WTC11 (cell line): ENCODE results near the gene NNMT. TPM values are rescaled to one million over a fixed set of nuclear protein-coding genes. Genes with fewer than 3 reads are reported as not detected.

Experiments used
- ATAC-seq: fragments of 200-7000 bp; cut with Tn5 transposase; 2 replicates; pipeline ENCODE4 v1.10.0; 2021; ENCODE audit warnings: mild to moderate bottlenecking, moderate library complexity
- CTCF ChIA-PET: fragments of 300-600 bp; sonication (Branson Sonifier 250); formaldehyde crosslinking; loops from one replicate; lab custom pipeline; 2021; ENCODE audit warnings: antibody characterized with exemption; lab: Charles Lee
- POLR2A ChIA-PET: fragments of 350-600 bp; sonication (Branson Sonifier 250); formaldehyde crosslinking; loops from one replicate; lab custom pipeline; 2021; ENCODE audit warnings: antibody characterized with exemption; lab: Charles Lee
- DNase-seq: peaks from one replicate; pipeline ENCODE4 v3.0.0; 2021; ENCODE audit warnings: low spot score
- H3K27ac Mint-ChIP-seq: 2 replicates; pipeline ENCODE4 v1.8.0; 2021; ENCODE audit warnings: mixed read lengths
- H3K27me3 Mint-ChIP-seq: 2 replicates; pipeline ENCODE4 v1.8.0; 2021; ENCODE audit warnings: low read depth, mild to moderate bottlenecking, moderate library complexity, mixed read lengths
- H3K36me3 Mint-ChIP-seq: 2 replicates; pipeline ENCODE4 v1.8.0; 2021; ENCODE audit warnings: mixed read lengths
- H3K4me1 Mint-ChIP-seq: 2 replicates; pipeline ENCODE4 v1.8.0; 2022; ENCODE audit warnings: mixed read lengths
- H3K4me3 Mint-ChIP-seq: 2 replicates; pipeline ENCODE4 v1.8.0; 2021; ENCODE audit warnings: mild to moderate bottlenecking, moderate library complexity, mixed read lengths
- H3K9me3 Mint-ChIP-seq: 2 replicates; pipeline ENCODE4 v1.8.0; 2021; ENCODE audit warnings: mixed read lengths
- ATF1 ChIP-seq: sonication (generic); formaldehyde crosslinking; IDR thresholded peaks from 2 replicates; pipeline ENCODE4 v1.8.1; 2023; ENCODE audit warnings: mild to moderate bottlenecking, moderate library complexity, missing genetic modification reagents
- CBFB ChIP-seq: sonication (generic); formaldehyde crosslinking; IDR thresholded peaks from 2 replicates; pipeline ENCODE4 v1.8.1; 2022; ENCODE audit warnings: mild to moderate bottlenecking, low read depth, missing genetic modification reagents
- CREM ChIP-seq: sonication (generic); formaldehyde crosslinking; IDR thresholded peaks from 2 replicates; pipeline ENCODE4 v1.8.1; 2022; ENCODE audit warnings: mild to moderate bottlenecking, missing genetic modification reagents, moderate library complexity
- EMX1 ChIP-seq: fragments of 250-450 bp; sonication (Bioruptor Pico); IDR thresholded peaks from 2 replicates; pipeline ENCODE4 v1.8.0; 2021; ENCODE audit warnings: mild to moderate bottlenecking
- FOXK1 ChIP-seq: sonication (generic); formaldehyde crosslinking; IDR thresholded peaks from 2 replicates; pipeline ENCODE4 v1.8.0; 2022; ENCODE audit warnings: mild to moderate bottlenecking, moderate library complexity, missing genetic modification reagents
- GTF2I ChIP-seq: fragments of 250-450 bp; sonication (Bioruptor Pico); conservative IDR thresholded peaks from 2 replicates; pipeline ENCODE4 v1.4.0; 2021; ENCODE audit warnings: mild to moderate bottlenecking
- MXD4 ChIP-seq: fragments of 250-450 bp; sonication (Bioruptor Pico); IDR thresholded peaks from 2 replicates; pipeline ENCODE4 v1.8.0; 2021; ENCODE audit warnings: mild to moderate bottlenecking, moderate library complexity, borderline replicate concordance
- SOX15 ChIP-seq: fragments of 250-450 bp; sonication (Bioruptor Pico); IDR thresholded peaks from 2 replicates; pipeline ENCODE4 v1.9.0; 2021; ENCODE audit warnings: mild to moderate bottlenecking
- SP1 ChIP-seq: sonication (generic); formaldehyde crosslinking; conservative IDR thresholded peaks from 2 replicates; pipeline ENCODE4 v1.8.1; 2022; ENCODE audit warnings: missing genetic modification reagents
- TCF7 ChIP-seq: sonication (generic); formaldehyde crosslinking; IDR thresholded peaks from 2 replicates; pipeline ENCODE4 v1.8.0; 2022; ENCODE audit warnings: mild to moderate bottlenecking, low read depth, missing genetic modification reagents, moderate library complexity
- TEAD4 ChIP-seq: sonication (generic); formaldehyde crosslinking; IDR thresholded peaks from 2 replicates; pipeline ENCODE4 v1.8.0; 2022; ENCODE audit warnings: mild to moderate bottlenecking, missing genetic modification reagents
- ZBTB21 ChIP-seq: sonication (generic); formaldehyde crosslinking; IDR thresholded peaks from 2 replicates; pipeline ENCODE4 v1.8.1; 2023; ENCODE audit warnings: mild to moderate bottlenecking, missing genetic modification reagents, borderline replicate concordance
- ZNF219 ChIP-seq: sonication (generic); formaldehyde crosslinking; IDR thresholded peaks from 2 replicates; pipeline ENCODE4 v1.8.0; 2023; ENCODE audit warnings: missing genetic modification reagents, mild to moderate bottlenecking, borderline replicate concordance
- ZNF263 ChIP-seq: sonication (generic); formaldehyde crosslinking; IDR thresholded peaks from 2 replicates; pipeline ENCODE4 v1.8.1; 2022; ENCODE audit warnings: low read depth, mild to moderate bottlenecking, moderate library complexity, missing genetic modification reagents
- ZNF423 ChIP-seq: fragments of 250-450 bp; sonication (Bioruptor Pico); IDR thresholded peaks from 2 replicates; pipeline ENCODE4 v2.1.2; 2022; ENCODE audit warnings: mild to moderate bottlenecking, moderate library complexity
- total RNA-seq: library from RNA; stranded (reverse); gene quantifications from 3 replicates; pipeline ENCODE4 v1.2.3, GENCODE V29; 2021
- TF ChIP-seq, protein P1 (sequence below): sonication (generic); formaldehyde crosslinking; IDR thresholded peaks from 2 replicates; pipeline ENCODE4 v1.8.1; 2023; ENCODE audit warnings: mild to moderate bottlenecking, missing genetic modification reagents, moderate library complexity
- TF ChIP-seq, protein P2 (sequence below): sonication (generic); formaldehyde crosslinking; IDR thresholded peaks from 2 replicates; pipeline ENCODE4 v1.8.1; 2022; ENCODE audit warnings: low read depth, missing genetic modification reagents, borderline replicate concordance
- TF ChIP-seq, protein P3 (sequence below): sonication (generic); formaldehyde crosslinking; IDR thresholded peaks from 2 replicates; pipeline ENCODE4 v1.8.1; 2023; ENCODE audit warnings: mild to moderate bottlenecking, missing genetic modification reagents, moderate library complexity
- TF ChIP-seq, protein P4 (sequence below): sonication (generic); formaldehyde crosslinking; IDR thresholded peaks from 2 replicates; pipeline ENCODE4 v1.8.1; 2022; ENCODE audit warnings: missing genetic modification reagents, borderline replicate concordance
- TF ChIP-seq, protein P5 (sequence below): sonication (generic); formaldehyde crosslinking; IDR thresholded peaks from 2 replicates; pipeline ENCODE4 v1.8.1; 2023; ENCODE audit warnings: mild to moderate bottlenecking, missing genetic modification reagents
- TF ChIP-seq, protein P6 (sequence below): fragments of 250-450 bp; sonication (Bioruptor Pico); IDR thresholded peaks from 2 replicates; pipeline ENCODE4 v1.8.0; 2021; ENCODE audit warnings: mild to moderate bottlenecking

Gene NNMT
- total RNA-seq, 1 experiment from 2014 or later = 0.50 TPM

DNA sequence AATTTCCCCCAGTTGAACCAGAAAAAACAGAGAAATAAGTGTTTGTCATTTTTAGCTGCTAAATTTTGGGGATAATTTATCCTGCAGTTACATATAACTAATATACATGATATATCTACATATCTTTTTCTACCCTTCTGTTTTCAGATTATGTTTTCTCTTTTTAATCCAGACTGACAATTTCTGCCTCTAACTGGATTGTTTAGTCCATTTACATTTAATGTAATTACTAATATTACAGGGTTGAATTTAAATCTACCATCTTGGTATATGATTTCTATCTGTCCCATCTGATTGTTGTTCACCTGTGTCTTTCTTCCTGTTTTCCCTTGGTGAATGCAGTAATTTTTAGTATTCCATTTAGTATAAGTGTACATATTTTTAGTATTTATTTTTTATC, 5.7 kb downstream of the NNMT start:
- H3K4me3 Mint-ChIP-seq = no peak overlapping the region
- H3K9me3 Mint-ChIP-seq = peaks cover 34% of the 10 kb centered on the region
- CTCF ChIA-PET = no interaction called here
- peaks cover 13% of the 10 kb centered on the region for H3K36me3 Mint-ChIP-seq
- H3K27me3 Mint-ChIP-seq = no peaks in the 10 kb centered on the region
- no peaks in the 10 kb centered on the region for H3K4me1 Mint-ChIP-seq
- TF ChIP-seq SP1 (CRISPR knock-in tag) (no peak), ZNF219 (CRISPR knock-in tag) (no peak)
- ATAC-seq = no peak
- H3K27ac Mint-ChIP-seq = no peak overlapping the region
- POLR2A ChIA-PET = no interaction called here
- DNase-seq = no peak

GRCh38 chr11:114302663-114303062, 6.5 kb downstream of the NNMT start:
- no peak overlapping the region for H3K4me3 Mint-ChIP-seq
- H3K9me3 Mint-ChIP-seq = peaks cover 34% of the 10 kb centered on the region
- H3K4me1 Mint-ChIP-seq = peaks cover under 1% of the 10 kb centered on the region; the same call in 1 of the 2 replicates
- peaks cover 13% of the 10 kb centered on the region for H3K36me3 Mint-ChIP-seq
- no peak overlapping the region for H3K27ac Mint-ChIP-seq
- TF ChIP-seq MXD4 (CRISPR knock-in tag) (no peak), CBFB (no peak), FOXK1 (CRISPR knock-in tag) (no peak), ZBTB21 (CRISPR knock-in tag) (no peak), ATF1 (no peak), TCF7 (CRISPR knock-in tag) (no peak), SOX15 (no peak), ZNF423 (no peak), ZNF263 (no peak), GTF2I (no peak), CREM (no peak), TEAD4 (no peak), EMX1 (no peak)
- TF ChIP-seq, protein P1, sequence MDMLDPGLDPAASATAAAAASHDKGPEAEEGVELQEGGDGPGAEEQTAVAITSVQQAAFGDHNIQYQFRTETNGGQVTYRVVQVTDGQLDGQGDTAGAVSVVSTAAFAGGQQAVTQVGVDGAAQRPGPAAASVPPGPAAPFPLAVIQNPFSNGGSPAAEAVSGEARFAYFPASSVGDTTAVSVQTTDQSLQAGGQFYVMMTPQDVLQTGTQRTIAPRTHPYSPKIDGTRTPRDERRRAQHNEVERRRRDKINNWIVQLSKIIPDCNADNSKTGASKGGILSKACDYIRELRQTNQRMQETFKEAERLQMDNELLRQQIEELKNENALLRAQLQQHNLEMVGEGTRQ (CRISPR knock-in tag) = no peak
- TF ChIP-seq, protein P2, sequence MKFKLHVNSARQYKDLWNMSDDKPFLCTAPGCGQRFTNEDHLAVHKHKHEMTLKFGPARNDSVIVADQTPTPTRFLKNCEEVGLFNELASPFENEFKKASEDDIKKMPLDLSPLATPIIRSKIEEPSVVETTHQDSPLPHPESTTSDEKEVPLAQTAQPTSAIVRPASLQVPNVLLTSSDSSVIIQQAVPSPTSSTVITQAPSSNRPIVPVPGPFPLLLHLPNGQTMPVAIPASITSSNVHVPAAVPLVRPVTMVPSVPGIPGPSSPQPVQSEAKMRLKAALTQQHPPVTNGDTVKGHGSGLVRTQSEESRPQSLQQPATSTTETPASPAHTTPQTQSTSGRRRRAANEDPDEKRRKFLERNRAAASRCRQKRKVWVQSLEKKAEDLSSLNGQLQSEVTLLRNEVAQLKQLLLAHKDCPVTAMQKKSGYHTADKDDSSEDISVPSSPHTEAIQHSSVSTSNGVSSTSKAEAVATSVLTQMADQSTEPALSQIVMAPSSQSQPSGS = no peak
- TF ChIP-seq, protein P3, sequence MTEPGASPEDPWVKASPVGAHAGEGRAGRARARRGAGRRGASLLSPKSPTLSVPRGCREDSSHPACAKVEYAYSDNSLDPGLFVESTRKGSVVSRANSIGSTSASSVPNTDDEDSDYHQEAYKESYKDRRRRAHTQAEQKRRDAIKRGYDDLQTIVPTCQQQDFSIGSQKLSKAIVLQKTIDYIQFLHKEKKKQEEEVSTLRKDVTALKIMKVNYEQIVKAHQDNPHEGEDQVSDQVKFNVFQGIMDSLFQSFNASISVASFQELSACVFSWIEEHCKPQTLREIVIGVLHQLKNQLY = no peak
- TF ChIP-seq, protein P4, sequence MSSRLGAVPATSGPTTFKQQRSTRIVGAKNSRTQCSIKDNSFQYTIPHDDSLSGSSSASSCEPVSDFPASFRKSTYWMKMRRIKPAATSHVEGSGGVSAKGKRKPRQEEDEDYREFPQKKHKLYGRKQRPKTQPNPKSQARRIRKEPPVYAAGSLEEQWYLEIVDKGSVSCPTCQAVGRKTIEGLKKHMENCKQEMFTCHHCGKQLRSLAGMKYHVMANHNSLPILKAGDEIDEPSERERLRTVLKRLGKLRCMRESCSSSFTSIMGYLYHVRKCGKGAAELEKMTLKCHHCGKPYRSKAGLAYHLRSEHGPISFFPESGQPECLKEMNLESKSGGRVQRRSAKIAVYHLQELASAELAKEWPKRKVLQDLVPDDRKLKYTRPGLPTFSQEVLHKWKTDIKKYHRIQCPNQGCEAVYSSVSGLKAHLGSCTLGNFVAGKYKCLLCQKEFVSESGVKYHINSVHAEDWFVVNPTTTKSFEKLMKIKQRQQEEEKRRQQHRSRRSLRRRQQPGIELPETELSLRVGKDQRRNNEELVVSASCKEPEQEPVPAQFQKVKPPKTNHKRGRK (CRISPR knock-in tag) = no peak
- TF ChIP-seq, protein P5, sequence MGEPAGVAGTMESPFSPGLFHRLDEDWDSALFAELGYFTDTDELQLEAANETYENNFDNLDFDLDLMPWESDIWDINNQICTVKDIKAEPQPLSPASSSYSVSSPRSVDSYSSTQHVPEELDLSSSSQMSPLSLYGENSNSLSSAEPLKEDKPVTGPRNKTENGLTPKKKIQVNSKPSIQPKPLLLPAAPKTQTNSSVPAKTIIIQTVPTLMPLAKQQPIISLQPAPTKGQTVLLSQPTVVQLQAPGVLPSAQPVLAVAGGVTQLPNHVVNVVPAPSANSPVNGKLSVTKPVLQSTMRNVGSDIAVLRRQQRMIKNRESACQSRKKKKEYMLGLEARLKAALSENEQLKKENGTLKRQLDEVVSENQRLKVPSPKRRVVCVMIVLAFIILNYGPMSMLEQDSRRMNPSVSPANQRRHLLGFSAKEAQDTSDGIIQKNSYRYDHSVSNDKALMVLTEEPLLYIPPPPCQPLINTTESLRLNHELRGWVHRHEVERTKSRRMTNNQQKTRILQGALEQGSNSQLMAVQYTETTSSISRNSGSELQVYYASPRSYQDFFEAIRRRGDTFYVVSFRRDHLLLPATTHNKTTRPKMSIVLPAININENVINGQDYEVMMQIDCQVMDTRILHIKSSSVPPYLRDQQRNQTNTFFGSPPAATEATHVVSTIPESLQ = no peak
- TF ChIP-seq, protein P6, sequence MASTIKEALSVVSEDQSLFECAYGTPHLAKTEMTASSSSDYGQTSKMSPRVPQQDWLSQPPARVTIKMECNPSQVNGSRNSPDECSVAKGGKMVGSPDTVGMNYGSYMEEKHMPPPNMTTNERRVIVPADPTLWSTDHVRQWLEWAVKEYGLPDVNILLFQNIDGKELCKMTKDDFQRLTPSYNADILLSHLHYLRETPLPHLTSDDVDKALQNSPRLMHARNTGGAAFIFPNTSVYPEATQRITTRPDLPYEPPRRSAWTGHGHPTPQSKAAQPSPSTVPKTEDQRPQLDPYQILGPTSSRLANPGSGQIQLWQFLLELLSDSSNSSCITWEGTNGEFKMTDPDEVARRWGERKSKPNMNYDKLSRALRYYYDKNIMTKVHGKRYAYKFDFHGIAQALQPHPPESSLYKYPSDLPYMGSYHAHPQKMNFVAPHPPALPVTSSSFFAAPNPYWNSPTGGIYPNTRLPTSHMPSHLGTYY (CRISPR knock-in tag) = no peak
- DNase-seq (no peak), ATAC-seq (no peak)
- ChIA-PET POLR2A (no interaction called here), CTCF (no interaction called here)
- H3K27me3 Mint-ChIP-seq = peaks cover 4% of the 10 kb centered on the region
